Lower leg skin (tissue), 4 donors: ENCODE results near the gene LSR. TPM values are rescaled to one million over a fixed set of nuclear protein-coding genes. Genes with fewer than 3 reads are reported as not detected.

ENCODE experiments used
- DNase-seq, 2 donors: peaks; one replicate each; pipeline ENCODE4 v3.0.0-alpha.2; 2019; ENCODE audit warnings: low spot score in 2 of 2
- H3K4me3 ChIP-seq: fragments of 200-600 bp; sonication (generic); 2 replicates; pipeline ENCODE4 v1.5.1; 2017; ENCODE audit warnings: mild to moderate bottlenecking, low read depth; ENCODE audit not compliant: poor library complexity, severe bottlenecking
- CTCF ChIP-seq, 3 donors: fragments of 450-650 bp; IDR thresholded peaks; one replicate each; pipeline ENCODE4 v1.5.1; 2016; ENCODE audit warnings: antibody characterized with exemption in 3 of 3, mild to moderate bottlenecking in 3 of 3, moderate library complexity in 2 of 3
- POLR2A ChIP-seq, 2 donors: fragments of 450-650 bp; IDR thresholded peaks; one replicate each; pipeline ENCODE4 v1.6.1; 2016 to 2017; ENCODE audit warnings: antibody characterized with exemption in 2 of 2, mild to moderate bottlenecking in 1 of 2, moderate library complexity in 1 of 2
- WGBS, 2 donors: methylation state at CpG; one replicate each; pipeline ENCODE4 v1.1.5; 2018; 5-methylcytosine and 5-hydroxymethylcytosine counted together
- intact Hi-C: fragments of 100-400 bp; cut with DNase I; formaldehyde crosslinking; loops from one replicate; pipeline ENCODE4 v1.15.0; 2023; ENCODE audit warnings: low total_unique reads
- total RNA-seq, 4 donors: library from RNA; depleted of rRNA; stranded (reverse); fragments of >200 nt; gene quantifications; one replicate each; pipeline ENCODE4 v1.1.0, GENCODE V29; 2016

LSR gene
- total RNA-seq, 4 donors from 2014 or later: 79.0 to 115 (median 84.5) TPM

GRCh38 chr19:35269438-35270117 lies 20.8 kb downstream of the LSR start:
- peak overlapping the region; percentile 48 for H3K4me3 ChIP-seq
- WGBS, 2 donors: 2 to 26% methylated on average over 3 to 22 of the region's 66 CpGs
- intact Hi-C loops: loop anchor here (10.0 kb wide), 1 partner anchor 125 kb away; the partner anchor contains the start of gene FXYD7
- TF ChIP-seq POLR2A (IDR thresholded peaks at IDR 0.05) (no peak), CTCF (IDR thresholded peaks at IDR 0.05) (no peak)
- peak; percentile 77 to 96 for DNase-seq

- intact Hi-C loops: no loop called here
- DNase-seq: no peak
- H3K4me3 ChIP-seq: no peak overlapping the region
- no peak for TF ChIP-seq POLR2A (IDR thresholded peaks at IDR 0.05)
- no peak for TF ChIP-seq CTCF (IDR thresholded peaks at IDR 0.05)
- WGBS, 2 donors: 88 to 91% methylated on average over 16 of the region's 16 CpGs
Observed at GRCh38 chr19:35270381-35270811, 21.6 kb downstream of the LSR start.

GRCh38 chr19:35271546-35271945 lies 22.7 kb downstream of the LSR start:
- DNase-seq: no peak
- no peak for TF ChIP-seq POLR2A (IDR thresholded peaks at IDR 0.05)
- no peak for TF ChIP-seq CTCF (IDR thresholded peaks at IDR 0.05)
- WGBS, 2 donors: 79 to 82% methylated on average over 7 of the region's 7 CpGs
- H3K4me3 ChIP-seq: no peak overlapping the region
- intact Hi-C loops: no loop called here

GRCh38 chr19:35272122-35272719 lies 23.4 kb downstream of the LSR start:
- 89 to 91% methylated on average over 16 of the region's 16 CpGs for WGBS, 2 donors
- TF ChIP-seq CTCF (IDR thresholded peaks at IDR 0.05): no peak
- no peak for TF ChIP-seq POLR2A (IDR thresholded peaks at IDR 0.05)
- no peak overlapping the region for H3K4me3 ChIP-seq
- DNase-seq: no peak
- intact Hi-C loops: no loop called here

GRCh38 chr19:35272954-35273649 lies 24.3 kb downstream of the LSR start:
- no peak for TF ChIP-seq CTCF (IDR thresholded peaks at IDR 0.05)
- TF ChIP-seq POLR2A (IDR thresholded peaks at IDR 0.05): no peak
- no peak for DNase-seq
- no peak overlapping the region for H3K4me3 ChIP-seq
- 83 to 90% methylated on average over 10 of the region's 10 CpGs for WGBS, 2 donors
- intact Hi-C loops: no loop called here
